Islet precursor cell (in vitro differentiated cells): ENCODE data around the gene SFXN2.
A peak's percentile ranks its signal among the peaks of the same experiment; 100 is the strongest.
"Not testable (repeated sequence)": the region's sequence is repeated elsewhere in the genome, so short reads cannot be mapped to it uniquely, and the experiment has no call there.

ENCODE experiments used
- DNase-seq: peaks from one replicate; pipeline ENCODE4 v3.0.0-alpha.2; 2018

SFXN2 gene

DNA sequence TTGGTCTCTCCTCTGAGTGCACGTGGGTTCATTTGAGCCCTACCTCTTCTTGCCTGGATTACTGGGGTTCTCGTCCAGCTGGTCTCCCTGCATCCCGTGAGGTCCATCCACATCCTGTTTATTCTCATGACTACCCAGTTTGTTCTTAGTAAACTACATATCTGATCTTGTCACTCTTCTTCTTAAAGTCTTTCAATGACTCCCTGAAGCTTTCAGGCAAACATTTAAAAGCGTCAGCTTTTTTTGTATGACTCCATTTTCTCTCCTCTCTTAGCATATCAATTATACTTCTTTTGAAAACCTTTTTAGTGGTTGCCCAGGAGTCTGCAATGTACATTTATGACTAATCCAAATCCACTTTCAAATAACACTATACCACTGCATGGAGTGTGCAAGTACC is 7.5 kb downstream of the SFXN2 start:
- DNase-seq, result no peak

DNA sequence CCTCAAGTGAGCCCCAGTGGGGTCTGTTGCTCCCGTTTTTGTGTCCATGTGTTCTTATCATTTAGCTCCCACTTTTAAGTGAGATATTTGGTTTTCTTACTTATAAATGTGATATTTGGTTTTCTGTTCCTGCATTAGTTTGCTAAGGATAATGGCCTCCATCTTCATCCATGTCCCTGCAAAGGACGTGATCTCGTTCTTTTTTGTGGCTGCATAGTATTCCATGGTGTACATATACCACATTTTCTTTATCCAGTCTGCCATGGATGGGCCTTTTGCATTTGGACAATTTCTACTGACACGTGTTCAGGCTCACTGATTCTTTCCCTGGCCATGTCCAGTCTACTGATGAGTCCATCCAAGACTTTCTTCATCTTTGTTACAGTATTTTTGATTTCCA is 9.6 kb downstream of the SFXN2 start:
- no peak for DNase-seq

DNA sequence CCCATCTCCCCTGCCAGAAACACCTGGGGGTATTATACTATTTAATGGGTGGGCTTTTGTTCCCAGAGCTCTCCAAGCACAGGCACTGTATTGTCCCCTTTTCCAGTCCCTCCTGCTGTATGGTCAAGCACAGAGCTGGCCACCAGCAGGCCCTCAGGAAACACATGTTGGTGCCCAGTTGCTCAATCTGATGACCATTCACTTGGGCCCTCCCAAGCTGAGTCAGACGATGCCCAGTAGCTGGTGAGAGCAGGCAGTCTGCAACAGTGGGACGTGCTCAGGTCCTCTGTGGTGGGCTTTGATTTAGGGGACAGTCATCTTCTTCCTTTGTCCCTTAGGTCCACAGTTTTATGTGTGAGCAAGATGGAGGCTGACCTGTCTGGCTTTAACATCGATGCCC is 11.8 kb downstream of the SFXN2 start:
- no peak for DNase-seq

DNA sequence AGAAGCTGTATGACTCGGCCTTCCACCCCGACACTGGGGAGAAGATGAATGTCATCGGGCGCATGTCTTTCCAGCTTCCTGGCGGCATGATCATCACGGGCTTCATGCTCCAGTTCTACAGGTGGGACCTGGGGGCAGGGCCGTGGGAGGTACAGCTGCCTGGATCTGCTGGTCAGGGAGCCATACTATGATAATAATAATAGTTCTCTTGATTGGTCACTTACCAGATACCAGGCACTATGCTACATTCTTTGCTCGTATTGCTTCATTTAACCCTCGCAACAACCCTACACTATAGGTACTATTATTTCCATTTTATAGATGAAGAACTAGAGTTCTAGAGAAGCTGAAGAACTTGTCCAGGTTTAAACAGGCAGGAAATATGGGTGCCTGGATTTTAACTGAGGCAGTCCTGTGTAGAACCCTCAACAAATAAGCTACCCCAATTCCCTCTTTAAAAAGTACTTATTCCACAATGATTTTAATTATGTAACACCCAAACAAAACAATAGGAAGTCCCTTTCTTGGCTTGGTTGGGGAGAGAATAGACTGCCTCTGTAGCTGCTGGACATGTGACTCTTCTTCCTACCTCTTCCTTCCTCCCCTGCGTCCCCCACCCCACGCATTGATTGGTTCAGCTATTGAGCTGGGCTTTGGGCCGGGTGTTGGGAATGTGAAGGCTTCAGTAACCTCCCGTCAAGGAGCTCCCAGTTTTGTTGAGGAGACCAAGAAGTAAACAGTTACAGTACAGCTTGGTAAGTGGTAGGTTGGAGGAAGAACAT is 12.8 kb downstream of the SFXN2 start:
- no peak for DNase-seq

DNA sequence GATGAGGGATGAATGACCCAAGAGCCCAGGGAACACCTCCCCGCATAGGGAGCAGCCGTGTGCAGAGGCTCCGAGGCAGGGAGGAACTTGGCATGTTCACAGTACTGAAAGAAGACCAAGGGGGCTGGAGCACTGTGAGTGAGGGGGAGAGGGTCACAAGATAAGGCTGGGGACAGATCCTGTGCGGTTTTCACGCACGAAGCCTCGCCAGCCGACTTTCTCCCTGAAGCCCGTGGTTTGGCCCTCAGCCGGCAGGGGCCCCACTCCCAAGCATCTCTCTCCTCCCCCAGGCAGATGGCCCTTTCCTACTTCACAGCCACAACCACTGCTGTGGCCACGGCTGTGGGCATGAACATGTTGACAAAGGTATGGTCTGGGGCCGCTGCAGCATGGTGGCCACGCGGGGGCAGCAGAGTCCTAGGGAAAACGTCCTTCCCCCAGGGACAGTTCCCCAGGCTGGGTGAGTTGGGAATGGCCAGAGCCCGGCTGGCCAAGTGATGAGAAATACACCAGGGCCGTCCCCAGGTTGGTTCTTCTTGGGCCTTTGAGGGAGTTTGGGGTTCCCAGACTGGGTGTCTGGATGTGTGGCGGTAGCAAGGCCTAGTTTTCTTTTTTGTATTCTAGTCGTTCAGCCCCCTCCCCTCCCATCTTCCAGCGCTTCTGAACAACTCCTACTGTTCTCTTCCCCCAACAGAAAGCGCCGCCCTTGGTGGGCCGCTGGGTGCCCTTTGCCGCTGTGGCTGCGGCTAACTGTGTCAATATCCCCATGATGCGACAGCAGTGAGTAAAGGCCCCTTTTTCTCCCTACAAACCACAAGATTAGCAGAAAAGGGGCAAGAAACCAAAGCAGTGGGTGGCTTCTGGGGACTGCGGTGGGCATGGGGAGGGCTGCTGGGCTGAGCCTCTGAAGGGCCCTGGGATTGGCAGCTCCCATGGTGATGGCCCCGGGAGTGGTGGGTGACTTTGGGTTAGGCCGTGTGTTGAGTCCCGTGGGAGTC is 14.9 kb downstream of the SFXN2 start:
- DNase-seq, result peak; percentile 93

DNA sequence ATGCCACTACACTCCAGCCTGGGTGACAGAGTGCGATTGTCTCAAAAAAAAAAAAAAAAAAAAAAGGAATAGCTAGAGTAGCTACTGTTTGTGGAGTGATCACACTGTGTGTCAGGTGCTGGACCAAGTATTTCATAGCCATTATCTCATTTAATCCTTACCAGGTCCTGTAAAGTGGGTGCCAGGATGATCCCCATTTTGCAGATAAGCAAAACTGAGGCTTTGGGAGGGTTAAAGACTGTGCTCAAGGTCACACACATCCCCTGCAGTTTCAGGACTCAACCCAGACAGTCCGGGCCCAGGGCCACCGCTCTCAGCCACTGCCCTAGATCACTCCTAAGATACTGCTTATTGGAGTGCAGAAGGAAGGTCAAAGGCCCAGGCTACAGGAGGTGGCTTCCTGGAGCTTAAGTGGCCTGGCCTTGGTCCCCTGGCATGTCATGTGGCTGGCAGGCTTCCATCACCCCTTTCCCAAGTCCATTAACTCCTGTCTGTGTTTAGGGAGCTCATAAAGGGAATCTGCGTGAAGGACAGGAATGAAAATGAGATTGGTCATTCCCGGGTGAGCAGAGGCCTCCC is 16.9 kb downstream of the SFXN2 start:
- no peak for DNase-seq

DNA sequence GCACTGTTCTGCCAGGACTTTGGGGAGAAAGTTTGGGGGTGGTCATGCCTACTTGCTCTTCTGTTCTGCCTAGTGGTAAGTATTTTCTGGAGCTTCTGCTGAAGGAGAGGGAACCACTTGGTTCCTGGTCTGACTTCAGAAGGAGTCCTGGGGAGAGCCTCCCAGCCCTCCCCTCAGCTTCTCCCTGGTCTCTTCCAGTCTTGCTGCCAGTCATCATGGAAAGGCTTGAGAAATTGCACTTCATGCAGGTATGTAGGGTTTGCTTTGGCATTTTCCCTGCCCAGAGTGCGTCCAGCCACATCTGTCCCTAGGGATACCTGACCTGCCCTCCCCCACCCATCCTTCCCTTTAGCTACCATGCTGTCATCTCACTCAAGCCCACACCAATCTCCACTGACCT is 18.2 kb downstream of the SFXN2 start:
- no peak for DNase-seq

DNA sequence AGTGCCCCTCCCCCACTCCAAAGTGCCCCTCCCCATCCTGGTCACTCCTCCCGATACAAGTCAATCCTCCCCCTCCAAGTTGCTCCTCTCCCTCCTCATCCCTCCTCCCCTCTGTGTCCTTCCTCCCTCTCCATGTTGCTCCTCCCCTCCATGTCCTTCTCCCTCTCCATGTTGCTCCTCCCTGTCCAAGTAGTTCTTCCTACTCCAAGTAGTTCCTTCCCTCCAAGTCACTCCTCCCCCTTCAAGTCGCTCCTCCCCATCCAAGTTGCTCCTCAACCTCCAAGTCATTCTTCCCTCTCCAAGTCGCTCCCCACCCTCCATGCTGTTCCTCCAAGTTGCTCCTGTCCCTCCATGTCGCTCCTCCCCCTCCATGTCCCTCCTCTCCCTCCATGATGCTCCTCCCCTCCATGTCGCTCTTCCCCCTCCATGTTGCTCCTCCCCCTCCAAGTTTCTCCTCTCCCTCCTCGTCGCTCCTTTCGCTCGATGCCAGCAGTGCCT is 20.7 kb downstream of the SFXN2 start:
- no peak for DNase-seq

DNA sequence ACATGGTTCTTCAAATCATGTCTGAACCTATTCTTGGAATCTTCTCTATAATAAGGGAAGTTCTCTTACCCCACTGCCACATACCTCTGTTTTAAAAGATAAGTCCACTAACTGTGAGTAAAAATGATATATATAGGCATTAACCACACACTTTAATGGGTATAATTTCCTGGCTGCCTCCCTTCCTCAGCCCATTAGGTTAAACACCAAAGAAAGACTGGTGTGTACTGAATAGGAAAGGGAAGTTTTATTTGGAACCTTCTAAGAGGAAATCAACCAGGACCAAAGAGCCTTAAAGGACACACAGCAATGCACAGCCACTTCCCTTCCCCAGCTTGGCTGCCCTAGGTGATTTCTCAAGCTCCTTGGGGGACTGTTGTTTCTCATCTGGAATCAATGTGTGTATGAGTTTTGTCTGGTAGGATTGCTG is 24.3 kb downstream of the SFXN2 start:
- no peak for DNase-seq

DNA sequence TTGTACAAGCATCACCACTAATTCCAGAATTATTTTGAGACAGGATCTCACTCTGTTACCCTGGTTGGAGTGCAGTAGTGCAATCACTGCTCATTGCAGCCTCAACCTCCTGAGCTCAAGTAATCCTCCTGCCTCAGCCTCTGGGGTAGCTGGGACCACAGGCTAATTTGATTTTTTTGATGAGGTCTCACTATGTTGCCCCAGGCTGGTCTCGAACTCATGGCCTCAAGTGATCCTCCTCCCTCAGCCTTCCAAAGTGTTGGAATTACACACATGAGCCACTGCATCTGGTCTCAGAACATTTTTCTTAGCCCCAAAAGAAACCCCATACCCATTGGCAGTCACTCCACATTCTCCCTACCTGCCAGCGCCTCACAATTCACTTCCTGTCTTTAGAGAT is 25.8 kb downstream of the SFXN2 start:
- DNase-seq, result no peak

DNA sequence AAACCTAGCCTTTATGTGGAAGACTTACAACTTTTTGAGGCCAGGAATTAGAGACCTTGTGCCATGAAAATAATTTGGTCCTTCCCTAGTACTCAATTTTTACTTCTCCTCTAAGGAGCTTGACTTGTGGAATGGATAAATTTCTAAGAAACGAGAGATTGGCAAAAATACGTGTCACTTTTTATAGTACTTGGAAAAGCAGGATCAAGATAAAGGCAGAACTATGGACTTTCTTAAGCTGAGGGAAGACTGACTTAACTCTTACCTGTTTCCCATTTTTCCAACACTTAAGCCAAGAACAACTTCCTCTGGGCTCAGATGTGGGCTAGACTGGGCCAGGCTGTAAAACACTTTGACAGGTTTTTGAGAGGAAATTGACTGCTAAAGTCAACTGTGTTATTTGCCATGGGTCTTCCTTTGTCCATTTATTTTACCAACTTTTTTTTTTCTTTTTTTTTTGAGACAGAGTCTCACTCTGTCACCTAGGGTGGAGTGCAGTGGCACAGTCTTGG is 27.3 kb downstream of the SFXN2 start:
- no peak for DNase-seq

DNA sequence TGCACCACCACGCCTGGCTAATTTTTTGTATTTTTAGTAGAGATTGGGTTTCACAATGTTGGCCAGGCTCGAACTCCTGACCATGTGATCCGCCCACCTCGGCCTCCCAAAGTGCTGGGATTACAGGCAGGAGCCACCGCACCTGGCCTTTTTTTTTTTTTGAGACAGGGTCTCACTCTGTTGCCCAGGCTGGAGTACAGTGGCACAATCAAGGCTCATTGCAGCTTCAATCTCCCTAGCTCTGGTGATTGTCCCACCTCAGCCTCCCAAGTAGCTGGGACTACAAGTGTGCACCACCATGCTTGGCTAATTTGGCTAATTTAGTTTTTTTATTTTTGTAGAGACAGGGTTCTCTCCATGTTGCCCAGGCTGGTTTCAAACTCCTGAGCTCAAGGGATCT is 27.9 kb downstream of the SFXN2 start:
- DNase-seq, result not testable (repeated sequence)

DNA sequence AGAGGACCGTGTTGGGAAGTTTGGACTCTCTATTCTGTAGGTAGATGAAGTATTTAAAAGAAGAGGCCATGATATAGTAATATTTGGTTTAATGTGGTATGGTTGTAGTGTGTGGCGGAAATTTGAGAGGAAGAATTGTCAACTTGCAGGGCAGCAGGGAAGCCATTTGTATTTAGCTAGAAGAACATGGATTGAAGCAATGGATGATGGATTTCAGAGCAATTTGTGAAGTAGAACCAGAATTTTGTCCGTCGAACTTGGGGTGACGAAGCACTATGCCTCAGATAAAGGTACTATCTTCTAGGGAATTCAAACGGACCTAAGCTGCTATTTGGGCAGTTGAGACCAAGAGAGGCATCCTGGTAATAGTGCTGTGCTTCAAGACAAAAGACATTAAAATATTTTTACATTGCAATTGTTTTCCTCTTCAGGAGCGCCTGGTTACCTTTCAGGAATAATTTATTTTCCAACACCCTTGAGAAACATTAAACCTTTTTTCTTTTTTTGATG is 28.7 kb downstream of the SFXN2 start:
- no peak for DNase-seq

DNA sequence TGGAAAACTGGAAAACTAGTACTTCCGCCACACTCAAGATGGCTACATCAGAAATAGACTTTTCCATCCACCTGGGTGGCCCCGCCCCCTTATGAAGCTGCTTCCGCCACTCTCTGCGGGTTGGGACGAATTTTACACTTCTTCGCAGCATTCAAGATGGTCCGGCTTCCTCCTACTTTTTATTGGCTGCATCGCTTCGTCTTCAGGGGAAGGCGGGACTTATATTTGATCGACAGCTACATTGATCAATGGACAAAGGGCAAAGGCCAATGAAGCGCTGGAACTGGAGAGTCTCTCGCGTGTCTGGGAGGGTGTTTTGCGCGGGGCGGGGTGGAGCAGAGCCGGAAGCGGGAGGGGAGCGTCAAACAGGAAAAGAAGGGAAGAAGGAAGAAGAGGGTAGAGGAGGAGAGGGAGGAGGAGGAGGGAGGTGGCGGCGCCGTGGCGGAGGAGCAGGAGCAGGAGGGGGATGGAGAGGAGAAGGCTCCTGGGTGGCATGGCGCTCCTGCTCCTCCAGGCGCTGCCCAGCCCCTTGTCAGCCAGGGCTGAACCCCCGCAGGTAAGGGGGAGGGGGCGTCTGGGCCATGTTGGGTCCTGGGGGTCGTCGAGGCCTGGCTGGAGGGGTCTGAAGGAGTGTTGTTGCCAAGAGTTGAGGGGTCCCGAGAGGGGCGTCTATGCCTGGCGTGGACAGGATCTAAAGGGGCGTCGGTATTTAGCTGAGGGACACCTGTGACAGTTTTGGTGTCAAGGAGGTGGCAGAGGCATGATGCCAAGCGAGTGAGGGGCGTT is 29.3 kb downstream of the SFXN2 start, which contains the start of gene WBP1L:
Gene WBP1L, plus strand, starts transcription at position 361 of the 786 bp plus-strand sequence. Its CDS starts 106 bp downstream, at position 467.
- peak; percentile 99 for DNase-seq

DNA sequence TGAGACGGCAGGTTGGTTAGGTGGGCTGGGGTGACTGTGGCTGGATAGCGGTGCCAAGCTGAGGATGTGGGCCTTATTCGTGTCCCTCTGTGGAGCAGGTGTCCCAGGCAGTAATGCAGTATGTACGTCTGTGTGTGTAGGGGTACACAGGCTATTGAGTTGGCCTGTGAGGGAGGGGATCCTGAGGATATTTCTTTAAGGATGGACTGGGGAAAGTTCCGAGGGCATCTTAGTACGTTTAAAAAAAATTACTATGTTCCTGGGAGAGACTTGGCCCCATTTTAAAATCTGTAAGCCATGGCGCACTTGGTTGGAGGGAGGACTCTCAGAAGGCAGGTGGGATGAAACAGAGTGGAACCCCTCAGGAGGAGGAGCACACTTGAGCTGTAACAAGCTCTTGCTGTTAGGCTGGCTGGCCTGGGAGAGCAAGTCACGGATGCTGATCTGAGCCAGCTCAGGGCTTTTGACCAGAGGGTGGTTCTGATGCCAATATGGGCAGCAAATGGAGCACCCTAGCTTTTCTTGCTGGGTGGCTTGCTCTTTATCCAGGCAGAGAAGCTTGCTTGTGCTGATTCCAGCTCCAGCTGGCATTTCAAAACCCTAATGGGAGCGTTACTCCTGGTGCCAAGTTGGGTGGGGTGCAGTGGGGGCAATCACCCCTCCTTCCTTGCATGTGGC is 30.1 kb downstream of the SFXN2 start:
- no peak for DNase-seq

DNA sequence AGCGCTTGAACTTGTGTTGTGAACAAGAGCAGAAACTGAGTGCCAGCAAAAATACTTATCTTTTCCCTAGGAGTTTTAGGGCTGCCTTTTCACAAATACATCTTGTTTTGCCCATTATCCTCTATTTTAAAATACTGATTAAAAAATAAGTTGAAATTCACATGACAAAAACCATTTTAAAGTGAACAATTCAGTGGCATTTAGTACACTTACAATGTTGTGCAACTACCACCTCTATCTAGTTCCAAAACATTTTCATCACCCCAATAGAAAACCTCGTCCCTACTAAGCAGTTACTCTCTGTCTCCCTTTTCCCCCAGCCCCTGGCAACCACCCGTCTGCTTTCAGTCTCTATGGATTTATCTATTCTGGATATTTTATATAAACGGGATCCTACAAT is 30.7 kb downstream of the SFXN2 start:
- DNase-seq, result no peak

DNA sequence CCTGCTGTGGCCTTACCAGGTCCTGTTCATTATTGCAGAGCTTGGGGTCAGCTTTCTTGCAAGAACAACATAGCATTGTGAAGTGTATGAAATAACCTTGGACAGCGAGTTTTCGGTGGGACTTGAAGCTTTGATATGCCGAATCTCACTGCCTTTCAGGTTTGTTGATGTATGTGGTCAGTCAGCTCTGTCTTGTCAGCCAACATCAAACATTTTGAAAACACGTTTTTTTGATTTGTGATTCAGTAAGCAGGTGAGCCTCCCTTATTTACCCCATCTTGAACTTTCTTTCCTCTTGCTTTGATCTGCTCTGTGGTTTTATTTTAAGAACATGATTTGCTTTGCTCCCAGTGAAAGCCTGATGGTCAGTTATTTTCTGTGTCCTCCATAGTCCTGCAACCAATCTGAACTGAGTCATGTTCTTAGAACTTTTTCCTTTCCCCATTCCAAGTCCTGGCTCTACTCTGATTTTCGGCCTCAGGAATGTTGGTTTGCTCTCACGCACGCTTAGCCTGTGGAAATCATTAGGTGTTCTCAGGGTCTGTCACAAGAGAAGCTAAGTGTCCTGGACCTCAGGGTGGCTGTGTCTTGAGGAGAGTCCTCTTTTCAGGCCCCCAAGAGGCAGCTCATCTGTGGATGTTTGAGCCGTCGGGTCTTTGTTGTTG is 38.0 kb downstream of the SFXN2 start:
- no peak for DNase-seq

DNA sequence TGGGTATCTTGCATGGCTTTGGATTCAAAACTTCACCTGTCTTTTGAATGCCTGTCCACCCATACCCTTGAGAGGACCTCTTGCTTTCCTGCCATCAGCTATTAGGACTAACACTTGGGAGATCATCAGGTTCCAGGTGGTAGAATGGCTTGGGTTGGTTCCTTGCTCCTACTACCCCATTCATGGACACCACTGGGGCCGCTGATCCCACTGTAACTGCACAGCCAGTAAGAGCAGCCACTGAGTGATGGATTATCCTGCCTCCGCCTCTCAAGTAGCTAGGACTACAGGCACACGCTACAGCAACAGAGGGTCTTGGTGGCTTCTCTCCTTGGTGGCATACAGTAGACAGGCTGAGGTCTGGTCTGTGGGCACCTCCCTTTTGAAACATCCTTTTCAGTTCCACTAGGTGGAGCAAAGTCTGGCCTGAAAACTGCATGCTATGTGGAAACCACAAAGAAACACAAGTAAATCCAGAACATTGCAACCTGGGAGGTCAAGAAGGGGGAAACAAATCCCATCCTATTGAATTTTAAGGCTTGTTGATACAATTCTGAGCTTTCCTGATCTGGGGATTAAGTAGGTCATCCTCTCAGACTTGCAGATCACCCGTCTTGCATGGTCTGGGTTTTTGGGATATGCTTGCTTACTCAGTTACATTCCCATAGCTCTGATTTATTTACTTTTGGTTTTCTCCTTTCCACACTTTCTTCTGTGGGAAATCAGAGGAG is 38.7 kb downstream of the SFXN2 start:
- peak; percentile 76 for DNase-seq

DNA sequence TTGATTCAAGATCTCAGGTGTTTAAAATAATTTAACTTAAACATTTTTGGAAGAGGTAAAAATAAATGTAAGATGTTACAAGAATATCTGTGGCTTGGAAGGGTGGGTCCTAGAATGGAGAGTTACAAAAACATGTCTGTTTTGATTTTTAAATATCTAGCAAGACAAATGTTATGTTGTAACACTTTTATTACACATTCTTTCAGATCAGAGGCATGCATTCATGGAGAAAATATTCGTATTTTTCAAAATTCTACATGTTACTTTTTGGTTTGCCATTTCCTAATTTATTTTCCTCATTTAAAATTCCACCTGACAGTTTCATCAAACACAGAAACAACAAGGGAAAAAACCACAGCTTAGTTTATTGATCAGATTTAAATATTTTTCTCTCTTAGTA is 39.3 kb downstream of the SFXN2 start:
- DNase-seq, result no peak

DNA sequence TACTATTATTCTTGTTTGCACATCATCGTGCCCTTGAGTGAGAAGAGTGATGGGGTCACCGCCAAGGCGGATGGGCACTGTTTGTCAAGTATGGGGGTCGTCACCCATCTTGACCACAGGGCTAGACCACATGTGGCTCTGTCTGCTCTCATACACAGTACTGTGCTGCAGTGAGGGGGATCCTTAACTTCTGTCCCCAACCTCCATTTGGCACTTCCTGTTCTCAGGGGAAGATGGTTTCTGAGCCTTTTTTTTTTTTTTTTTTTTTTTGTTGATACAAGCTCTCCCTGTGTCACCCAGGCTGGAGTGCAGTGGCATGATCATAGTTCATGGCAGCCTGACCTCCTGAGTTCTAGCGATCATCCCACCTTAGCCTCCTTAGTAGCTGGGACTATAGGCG is 42.9 kb downstream of the SFXN2 start:
- no peak for DNase-seq
